HG03558 (cell line): ENCODE results near the gene NAT14.

Experiments
- ATAC-seq: cut with Tn5 transposase; IDR thresholded peaks from one replicate; pipeline ENCODE4 v1.9.1; 2021; ENCODE audit warnings: moderate number of reproducible peaks; ENCODE audit not compliant: unreplicated experiment; ENCODE audit errors: extremely low read depth

Gene NAT14

GRCh38 chr19:55467236-55468053 lies 17.5 kb upstream of the NAT14 start:
- no peak for ATAC-seq

GRCh38 chr19:55468054-55468393 lies 17.0 kb upstream of the NAT14 start:
- no peak for ATAC-seq

- ATAC-seq, result no peak
Observed at GRCh38 chr19:55471266-55471665, 13.7 kb upstream of the NAT14 start.

GRCh38 chr19:55472463-55472862 lies 12.5 kb upstream of the NAT14 start:
- no peak for ATAC-seq

GRCh38 chr19:55473225-55474012 lies 11.6 kb upstream of the NAT14 start:
- no peak for ATAC-seq

- ATAC-seq, result no peak
Observed at GRCh38 chr19:55474269-55475265, 10.4 kb upstream of the NAT14 start.

- peak; percentile 82 for ATAC-seq
Observed at GRCh38 chr19:55476100-55476775, 8.8 kb upstream of the NAT14 start, which contains the start of gene ZNF628. Gene ZNF628 (plus strand): TSS chr19:55476617. CDS start chr19:55479911, 3,294 bp downstream.

GRCh38 chr19:55477905-55478304 lies 7.1 kb upstream of the NAT14 start:
- ATAC-seq, result no peak

- ATAC-seq, result no peak
Observed at GRCh38 chr19:55478364-55478763, 6.6 kb upstream of the NAT14 start.

GRCh38 chr19:55479045-55479444 lies 5.9 kb upstream of the NAT14 start:
- no peak for ATAC-seq

- ATAC-seq, result no peak
Observed at GRCh38 chr19:55479451-55480230, 5.3 kb upstream of the NAT14 start.

GRCh38 chr19:55481148-55481793 lies 3.7 kb upstream of the NAT14 start:
- ATAC-seq, result no peak

GRCh38 chr19:55481794-55482155 lies 3.2 kb upstream of the NAT14 start:
- no peak for ATAC-seq

GRCh38 chr19:55482156-55482961 lies 2.6 kb upstream of the NAT14 start:
- ATAC-seq, result no peak

- no peak for ATAC-seq
Observed at GRCh38 chr19:55482967-55483705, 1.9 kb upstream of the NAT14 start.

- no peak for ATAC-seq
Observed at GRCh38 chr19:55483706-55484592, 1.0 kb upstream of the NAT14 start.
